GM12878 (cell line): ENCODE data around the gene GFRA1. TPM values are rescaled to one million over a fixed set of nuclear protein-coding genes. Genes with fewer than 3 reads are reported as not detected.
A peak's percentile ranks its signal among the peaks of the same experiment; 100 is the strongest.

Experiments used
- ATAC-seq: fragments of 200-7000 bp; cut with Tn5 transposase; 3 replicates; pipeline ENCODE4 v1.9.1; 2020; ENCODE audit warnings: mild to moderate bottlenecking, moderate library complexity
- BruUV-seq: library from RNA; stranded (reverse); fragments of 400-500 nt; replicated peaks from 2 replicates; lab custom pipeline; 2021; lab: Mats Ljungman, UMichigan
- CTCF ChIA-PET: fragments of 300-600 bp; sonication (Branson Sonifier 250); formaldehyde crosslinking; extraction: SDS; loops from one replicate; lab custom pipeline; 2021; ENCODE audit warnings: inconsistent platforms; lab: Yijun Ruan, JAX
- POLR2A ChIA-PET: fragments of 350-600 bp; formaldehyde crosslinking; extraction: SDS; loops from one replicate; lab custom pipeline; 2021; ENCODE audit warnings: inconsistent platforms; lab: Charles Lee
- RAD21 ChIA-PET: fragments of 300-600 bp; sonication (Branson Sonifier 250); formaldehyde crosslinking; loops from one replicate; lab custom pipeline; 2023; ENCODE audit warnings: antibody characterized with exemption; ENCODE audit not compliant: unreplicated experiment; lab: Charles Lee
- SMC1A ChIA-PET: fragments of 300-600 bp; sonication (Branson Sonifier 250); formaldehyde crosslinking; loops from one replicate; lab custom pipeline; 2023; ENCODE audit not compliant: unreplicated experiment, uncharacterized antibody; lab: Charles Lee
- DNase-seq: peaks from one replicate; pipeline ENCODE4 v3.0.0-alpha.2; 2011; ENCODE audit warnings: low read depth, low spot score
- FAIRE-seq: peaks from 3 replicates; lab custom pipeline; 2011; peaks lifted over from hg19 to GRCh38; lab: Jason Lieb, UNC
- H2AFZ ChIP-seq: 2 replicates; pipeline ENCODE4 v1.6.0; 2011; ENCODE audit warnings: low read depth, low read length, control low read depth; ENCODE audit not compliant: control insufficient read depth
- H3K27ac ChIP-seq: 2 replicates; pipeline ENCODE4 v1.5.1; 2011; ENCODE audit warnings: control low read depth; ENCODE audit not compliant: control insufficient read depth, insufficient read depth
- H3K27me3 ChIP-seq, 2 experiments: replicated peaks in 1 of 2; 2 replicates each; pipeline versions ENCODE4 v1.6.0 to v1.6.1; 2011; ENCODE audit warnings: low read length in 1 of 2; ENCODE audit not compliant: control insufficient read depth in 2 of 2, insufficient read depth in 2 of 2
- H3K36me3 ChIP-seq, 2 experiments: 2 replicates each; pipeline ENCODE4 v1.5.1; 2011; ENCODE audit warnings: low read length in 1 of 2; ENCODE audit not compliant: control insufficient read depth in 2 of 2, insufficient read depth in 2 of 2
- H3K4me1 ChIP-seq: 2 replicates; pipeline ENCODE4 v1.6.1; 2011; ENCODE audit warnings: mild to moderate bottlenecking, low read length, moderate library complexity, mixed read lengths; ENCODE audit not compliant: control insufficient read depth, insufficient read depth
- H3K4me2 ChIP-seq: 2 replicates; pipeline ENCODE4 v1.6.0; 2011; ENCODE audit warnings: control low read depth; ENCODE audit not compliant: control insufficient read depth, insufficient read depth
- H3K4me3 ChIP-seq: fragments of 200-600 bp; sonication (generic); 2 replicates; pipeline ENCODE4 v1.5.1; 2016
- H3K79me2 ChIP-seq: 2 replicates; pipeline ENCODE4 v1.6.0; 2011; ENCODE audit warnings: low read length; ENCODE audit not compliant: control insufficient read depth, insufficient read depth
- H3K9ac ChIP-seq: 2 replicates; pipeline ENCODE4 v1.8.0; 2011; ENCODE audit warnings: low read length, control low read depth, mixed read lengths; ENCODE audit not compliant: control insufficient read depth, insufficient read depth
- H3K9me3 ChIP-seq: replicated peaks from 3 replicates; pipeline ENCODE4 v1.5.1; 2011; ENCODE audit warnings: mild to moderate bottlenecking, low read length; ENCODE audit not compliant: control insufficient read depth, insufficient read depth
- H4K20me1 ChIP-seq: 2 replicates; pipeline ENCODE4 v1.6.0; 2011; ENCODE audit not compliant: control insufficient read depth, insufficient read depth
- EGR1 ChIP-seq, 2 experiments: IDR thresholded peaks; 1 replicate in 1 of 2; 2 replicates in 1 of 2; pipeline ENCODE4 v1.6.1; 2011 to 2012; ENCODE audit warnings: low read depth in 2 of 2, low read length in 2 of 2, borderline replicate concordance in 1 of 2, mild to moderate bottlenecking in 1 of 2, moderate library complexity in 1 of 2
- EZH2 ChIP-seq: IDR thresholded peaks from 2 replicates; pipeline ENCODE4 v1.6.1; 2012; ENCODE audit warnings: low read depth, mild to moderate bottlenecking, control low read depth, inconsistent platforms, low read length, borderline replicate concordance; ENCODE audit not compliant: control insufficient read depth
- NFIC ChIP-seq: IDR thresholded peaks from 2 replicates; pipeline ENCODE4 v1.6.1; 2012; ENCODE audit warnings: low read depth, mild to moderate bottlenecking, inconsistent platforms, low read length, moderate library complexity
- SUZ12 ChIP-seq: fragments of 200-600 bp; sonication (generic); IDR thresholded peaks from one replicate; pipeline ENCODE4 v1.6.1; 2018; ENCODE audit warnings: antibody characterized with exemption, mild to moderate bottlenecking; ENCODE audit not compliant: unreplicated experiment
- WGBS: methylation state at CpG from one replicate; pipeline ENCODE4 v1.1.6; 2016; ENCODE audit warnings: low lambda C conversion rate; ENCODE audit not compliant: insufficient replicate concordance, insufficient coverage; ENCODE audit errors: missing lambda C conversion rate; 5-methylcytosine and 5-hydroxymethylcytosine counted together
- in situ Hi-C: fragments of 300-500 bp; cut with MboI; formaldehyde crosslinking; loops from 9 replicates; pipeline ENCODE4 v1.14.3; 2018; ENCODE audit warnings: mixed read lengths
- intact Hi-C: fragments of 100-400 bp; cut with micrococcal nuclease; formaldehyde crosslinking; loops from one replicate; pipeline ENCODE4 v1.14.2; 2022; ENCODE audit not compliant: unreplicated experiment
- polyA plus RNA-seq, 11 experiments: library from polyadenylated mRNA; depleted of rRNA in 4 of 11; unstranded in 6 of 11; stranded (reverse) in 5 of 11; fragments of >200 nt; fragmentation: Nextera tagmentation in 4 of 11; fragmentation: Illumina TruSeq in 1 of 11; extraction: Ambion mirVana in 4 of 11; extraction: Trizol in 1 of 11; gene quantifications; 1 replicate in 1 of 11; 2 replicates in 10 of 11; pipeline versions ENCODE4 v1.2.1 to v1.2.3, GENCODE V29; 2011 to 2016; ENCODE audit warnings: inconsistent platforms in 2 of 11, missing spikeins in 2 of 11, low read depth in 1 of 11
- total RNA-seq, 4 experiments: library from RNA; depleted of rRNA in 3 of 4; stranded (reverse); fragments of >200 nt in 3 of 4; fragmentation: Illumina TruSeq in 1 of 4; extraction: Trizol in 1 of 4; gene quantifications; 2 replicates each; pipeline versions ENCODE4 v1.2.1 to v1.2.3, GENCODE V29; 2013 to 2021

Gene GFRA1
- total and polyA plus RNA-seq, 10 of the 15 experiments (the other 5 are each of a cell fraction or from before 2014, with no cell fraction given): 0.05 to 0.19 TPM; not detected in 8

DNA sequence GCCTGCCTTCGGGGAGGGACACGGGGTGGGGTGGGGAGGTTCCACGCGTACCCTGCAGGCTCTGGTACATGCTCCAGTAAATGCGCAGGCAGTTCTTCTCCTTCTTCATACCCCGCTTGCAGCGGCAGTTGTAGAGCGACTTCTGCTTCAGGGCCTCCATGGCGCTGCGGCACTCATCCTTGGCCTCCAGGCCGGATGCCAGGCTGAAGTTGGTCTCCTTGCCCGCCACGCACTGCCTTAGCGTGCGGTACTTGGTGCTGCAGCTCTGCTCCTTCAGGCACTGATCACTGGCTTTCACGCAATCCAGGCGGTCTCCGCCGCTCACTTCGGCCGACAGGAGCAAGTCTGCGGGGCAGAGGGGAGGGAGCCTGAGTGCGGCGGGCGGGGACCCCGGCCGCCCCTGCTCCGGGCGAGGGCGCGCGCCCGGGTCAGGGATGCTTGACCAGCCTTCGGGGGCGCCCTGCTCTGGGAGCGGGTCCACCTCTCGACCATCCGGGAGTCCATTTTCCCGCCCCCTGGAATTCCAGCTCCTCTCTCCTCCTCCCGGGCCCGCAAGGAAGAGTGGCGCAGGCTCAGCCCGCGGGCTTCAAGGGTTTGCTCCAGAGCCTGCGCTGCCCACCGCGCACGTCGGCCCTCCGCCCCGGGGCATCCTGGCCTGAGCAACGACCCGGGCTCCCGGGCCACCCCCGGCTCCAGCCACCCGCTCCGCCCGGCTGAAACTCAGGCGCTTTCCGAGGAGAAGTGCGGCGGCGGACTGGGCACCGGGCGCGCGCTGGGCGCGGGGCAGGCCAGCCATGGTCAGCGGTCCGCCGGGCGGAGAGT, 2.0 kb downstream of the GFRA1 start:
- Histone ChIP-seq H3K4me1 (no peaks in the 10 kb centered on the region), H3K4me2 (no peak overlapping the region), H4K20me1 (no peaks in the 10 kb centered on the region), H3K27me3 (peaks cover 2 to 6% of the 10 kb centered on the region in 2 experiments), H2AFZ (no peak overlapping the region), H3K9ac (no peak overlapping the region), H3K4me3 (no peak overlapping the region), H3K79me2 (no peaks in the 10 kb centered on the region), H3K27ac (no peak overlapping the region), H3K9me3 (no peaks in the 10 kb centered on the region), H3K36me3 (no peaks in the 10 kb centered on the region)
- TF ChIP-seq SUZ12 (peak; percentile 24), NFIC (no peak)
- SMC1A ChIA-PET: no interaction called here
- POLR2A ChIA-PET: no interaction called here
- RAD21 ChIA-PET: no interaction called here
- no peak for FAIRE-seq
- in situ Hi-C loops: no loop called here
- CTCF ChIA-PET: no interaction called here
- no TSS peak for BruUV-seq
- no peak for DNase-seq
- 31% methylated on average over 35 of the region's 73 CpGs for WGBS
- ATAC-seq: no peak
- intact Hi-C loops: no loop called here

DNA sequence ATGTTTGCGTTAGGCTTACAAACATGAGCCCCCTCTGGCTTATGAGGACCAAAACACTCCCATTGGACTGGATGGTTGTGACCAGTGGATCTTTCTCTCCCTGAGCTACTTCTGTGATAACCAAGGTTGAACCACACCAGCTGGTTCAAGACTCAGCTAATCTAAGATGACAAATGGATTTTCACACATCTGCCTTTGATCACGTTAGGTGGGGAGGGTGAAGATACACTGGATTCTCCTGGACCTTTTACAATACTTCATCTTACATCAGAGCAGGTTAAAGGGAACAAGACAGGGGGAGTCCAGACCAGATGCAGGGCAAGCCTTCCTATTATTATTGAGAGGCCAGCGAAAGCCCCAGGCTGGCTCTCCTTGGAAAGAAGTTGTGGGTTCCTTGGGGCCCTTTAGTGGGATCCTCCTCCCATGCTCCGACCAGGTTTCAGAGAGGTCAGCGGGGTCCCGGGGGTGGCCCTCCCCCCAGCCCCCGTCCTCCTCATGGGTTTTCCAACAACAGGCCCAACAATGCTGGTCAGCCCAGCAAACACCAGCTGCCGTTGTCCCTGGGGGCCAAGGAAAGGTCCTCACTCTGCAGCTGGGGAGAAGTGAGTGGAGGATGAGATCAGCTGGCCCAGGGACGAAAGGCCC, 2.8 kb downstream of the GFRA1 start:
- ChIA-PET RAD21 (no interaction called here), POLR2A (no interaction called here), CTCF (no interaction called here), SMC1A (no interaction called here)
- H3K36me3 ChIP-seq: no peaks in the 10 kb centered on the region
- no peak overlapping the region for H3K4me3 ChIP-seq
- peaks cover 4% of the 10 kb centered on the region in 2 experiments for H3K27me3 ChIP-seq
- H3K4me1 ChIP-seq: no peaks in the 10 kb centered on the region
- H2AFZ ChIP-seq: no peak overlapping the region
- FAIRE-seq (no peak), DNase-seq (no peak), ATAC-seq (no peak)
- no peak overlapping the region for H3K9ac ChIP-seq
- in situ Hi-C loops (no loop called here), intact Hi-C loops (no loop called here)
- H3K9me3 ChIP-seq: no peaks in the 10 kb centered on the region
- 28% methylated on average over 9 of the region's 9 CpGs for WGBS
- H3K27ac ChIP-seq: no peak overlapping the region
- BruUV-seq: no TSS peak
- H3K4me2 ChIP-seq: no peak overlapping the region
- no peaks in the 10 kb centered on the region for H3K79me2 ChIP-seq
- H4K20me1 ChIP-seq: no peaks in the 10 kb centered on the region
- TF ChIP-seq EGR1 (IDR thresholded peaks at IDR 0.05; ENCODE audit: borderline replicate concordance in 1 of 2, low read depth in 2 of 2, low read length in 2 of 2): no peak
- no peak for TF ChIP-seq EZH2
